ENCODE measurements around the gene PARD3.
"Not testable (repeated sequence)": the region's sequence is repeated elsewhere in the genome, so short reads cannot be mapped to it uniquely, and the experiment has no call there.

Gene PARD3

GRCh38 chr10:34647160-34647559 lies 167.9 kb downstream of the PARD3 start:
- DNase-seq (ENCODE audit: extremely low spot score), result no peak
- CTCF ChIA-PET, result interaction anchor here (4.1 to 5.1 kb wide), 2 partner anchors 8 to 9 kb away, joined by 22 to 55 read pairs; no protein-coding TSS in a partner anchor
- TF ChIP-seq, protein P1, sequence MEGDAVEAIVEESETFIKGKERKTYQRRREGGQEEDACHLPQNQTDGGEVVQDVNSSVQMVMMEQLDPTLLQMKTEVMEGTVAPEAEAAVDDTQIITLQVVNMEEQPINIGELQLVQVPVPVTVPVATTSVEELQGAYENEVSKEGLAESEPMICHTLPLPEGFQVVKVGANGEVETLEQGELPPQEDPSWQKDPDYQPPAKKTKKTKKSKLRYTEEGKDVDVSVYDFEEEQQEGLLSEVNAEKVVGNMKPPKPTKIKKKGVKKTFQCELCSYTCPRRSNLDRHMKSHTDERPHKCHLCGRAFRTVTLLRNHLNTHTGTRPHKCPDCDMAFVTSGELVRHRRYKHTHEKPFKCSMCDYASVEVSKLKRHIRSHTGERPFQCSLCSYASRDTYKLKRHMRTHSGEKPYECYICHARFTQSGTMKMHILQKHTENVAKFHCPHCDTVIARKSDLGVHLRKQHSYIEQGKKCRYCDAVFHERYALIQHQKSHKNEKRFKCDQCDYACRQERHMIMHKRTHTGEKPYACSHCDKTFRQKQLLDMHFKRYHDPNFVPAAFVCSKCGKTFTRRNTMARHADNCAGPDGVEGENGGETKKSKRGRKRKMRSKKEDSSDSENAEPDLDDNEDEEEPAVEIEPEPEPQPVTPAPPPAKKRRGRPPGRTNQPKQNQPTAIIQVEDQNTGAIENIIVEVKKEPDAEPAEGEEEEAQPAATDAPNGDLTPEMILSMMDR (IDR thresholded peaks at IDR 0.05; ENCODE audit: control extremely low read depth, extremely low read depth, low read depth, missing control alignments), result no peak
- POLR2A ChIA-PET, result no interaction called here

DNA sequence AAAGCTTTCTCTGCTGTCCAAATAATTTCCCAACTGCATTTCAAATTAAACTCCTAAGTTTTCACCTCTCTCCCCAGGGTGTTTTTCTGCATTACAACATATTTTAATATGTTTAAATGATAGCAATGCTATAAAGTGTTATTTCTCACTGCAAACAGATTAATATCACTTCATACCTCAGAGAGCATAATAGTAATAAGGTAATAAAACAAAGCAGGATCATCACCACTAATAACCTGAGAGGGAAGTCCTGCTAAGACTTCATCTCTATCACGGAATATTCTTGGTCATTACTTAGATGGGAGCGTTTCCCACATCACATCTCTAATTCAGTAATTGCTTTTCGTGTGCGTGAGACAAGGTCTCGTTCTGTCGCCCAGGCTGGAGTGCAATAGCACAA lies 168.8 kb downstream of the PARD3 start:
- CTCF ChIA-PET, result interaction anchor here (0.9 to 5.1 kb wide), 4 partner anchors 8 to 21 kb away, joined by 3 to 55 read pairs (median 13); no protein-coding TSS in a partner anchor
- no peak for DNase-seq (ENCODE audit: extremely low spot score)
- TF ChIP-seq, protein P1 (IDR thresholded peaks at IDR 0.05; ENCODE audit: control extremely low read depth, extremely low read depth, low read depth, missing control alignments), result no peak
- POLR2A ChIA-PET, result no interaction called here

GRCh38 chr10:34644815-34645214 lies 170.3 kb downstream of the PARD3 start:
- CTCF ChIA-PET, result interaction anchor here (4.1 kb wide), 1 partner anchor 11 kb away, joined by 22 read pairs; no protein-coding TSS in a partner anchor
- POLR2A ChIA-PET; DNase-seq (ENCODE audit: extremely low spot score): not testable (repeated sequence)

- ChIA-PET POLR2A (no interaction called here), CTCF (interaction anchor here (0.8 to 4.1 kb wide), 2 partner anchors 11 to 16 kb away, joined by 3 to 22 read pairs; no protein-coding TSS in a partner anchor)
- TF ChIP-seq, protein P1 (IDR thresholded peaks at IDR 0.05; ENCODE audit: control extremely low read depth, extremely low read depth, low read depth, missing control alignments), result no peak
- DNase-seq (ENCODE audit: extremely low spot score), result no peak
Observed at GRCh38 chr10:34644224-34644623, 170.9 kb downstream of the PARD3 start.

DNA sequence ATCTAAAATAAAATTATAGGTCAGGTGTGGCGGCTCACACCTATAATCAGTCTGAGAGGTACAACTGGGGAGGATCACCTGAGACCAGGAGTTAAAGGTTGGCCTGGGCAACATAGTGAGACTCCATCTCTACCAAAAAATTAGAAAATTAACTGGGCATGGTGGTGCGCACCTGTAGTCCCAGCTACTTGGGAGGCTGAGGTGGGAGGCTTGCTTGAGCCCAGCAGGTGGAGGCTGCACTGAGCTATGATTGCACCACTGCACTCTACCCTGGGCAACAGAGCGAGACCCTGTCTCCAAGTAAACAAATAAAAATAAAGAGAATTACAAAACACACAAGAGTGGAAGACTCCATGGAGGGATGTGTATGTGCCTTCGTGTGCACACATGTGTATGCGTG lies 171.5 kb downstream of the PARD3 start:
- CTCF ChIA-PET, result interaction anchor here (0.8 to 4.1 kb wide), 3 partner anchors 12 to 20 kb away, joined by 3 to 22 read pairs (median 3); no protein-coding TSS in a partner anchor
- POLR2A ChIA-PET, result no interaction called here

GRCh38 chr10:34641913-34642558 lies 173.1 kb downstream of the PARD3 start:
- TF ChIP-seq, protein P1 (IDR thresholded peaks at IDR 0.05; ENCODE audit: control extremely low read depth, extremely low read depth, low read depth, missing control alignments), result no peak
- ChIA-PET CTCF (interaction anchor here (2.0 kb wide), 1 partner anchor 13 kb away, joined by 4 read pairs; no protein-coding TSS in a partner anchor), POLR2A (no interaction called here)
- no peak for DNase-seq (ENCODE audit: extremely low spot score)

More for the DNA sequence above, 171.5 kb downstream of the PARD3 start:
- DNase-seq (ENCODE audit: extremely low spot score), result no peak
- TF ChIP-seq, protein P1 (IDR thresholded peaks at IDR 0.05; ENCODE audit: control extremely low read depth, extremely low read depth, low read depth, missing control alignments), result no peak

Data from GM10248 (cell line).